ENCODE results near the gene COG4.

GRCh38 chr16:70480127-70481105, 42.9 kb downstream of the COG4 start:
- TF ChIP-seq, protein P1, sequence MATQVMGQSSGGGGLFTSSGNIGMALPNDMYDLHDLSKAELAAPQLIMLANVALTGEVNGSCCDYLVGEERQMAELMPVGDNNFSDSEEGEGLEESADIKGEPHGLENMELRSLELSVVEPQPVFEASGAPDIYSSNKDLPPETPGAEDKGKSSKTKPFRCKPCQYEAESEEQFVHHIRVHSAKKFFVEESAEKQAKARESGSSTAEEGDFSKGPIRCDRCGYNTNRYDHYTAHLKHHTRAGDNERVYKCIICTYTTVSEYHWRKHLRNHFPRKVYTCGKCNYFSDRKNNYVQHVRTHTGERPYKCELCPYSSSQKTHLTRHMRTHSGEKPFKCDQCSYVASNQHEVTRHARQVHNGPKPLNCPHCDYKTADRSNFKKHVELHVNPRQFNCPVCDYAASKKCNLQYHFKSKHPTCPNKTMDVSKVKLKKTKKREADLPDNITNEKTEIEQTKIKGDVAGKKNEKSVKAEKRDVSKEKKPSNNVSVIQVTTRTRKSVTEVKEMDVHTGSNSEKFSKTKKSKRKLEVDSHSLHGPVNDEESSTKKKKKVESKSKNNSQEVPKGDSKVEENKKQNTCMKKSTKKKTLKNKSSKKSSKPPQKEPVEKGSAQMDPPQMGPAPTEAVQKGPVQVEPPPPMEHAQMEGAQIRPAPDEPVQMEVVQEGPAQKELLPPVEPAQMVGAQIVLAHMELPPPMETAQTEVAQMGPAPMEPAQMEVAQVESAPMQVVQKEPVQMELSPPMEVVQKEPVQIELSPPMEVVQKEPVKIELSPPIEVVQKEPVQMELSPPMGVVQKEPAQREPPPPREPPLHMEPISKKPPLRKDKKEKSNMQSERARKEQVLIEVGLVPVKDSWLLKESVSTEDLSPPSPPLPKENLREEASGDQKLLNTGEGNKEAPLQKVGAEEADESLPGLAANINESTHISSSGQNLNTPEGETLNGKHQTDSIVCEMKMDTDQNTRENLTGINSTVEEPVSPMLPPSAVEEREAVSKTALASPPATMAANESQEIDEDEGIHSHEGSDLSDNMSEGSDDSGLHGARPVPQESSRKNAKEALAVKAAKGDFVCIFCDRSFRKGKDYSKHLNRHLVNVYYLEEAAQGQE (IDR thresholded peaks at IDR 0.05; ENCODE audit: insufficient read depth in 1 of 2, low read depth in 2 of 2, low read length in 2 of 2) = no peak
- TF ChIP-seq SIN3A (IDR thresholded peaks at IDR 0.05; ENCODE audit: borderline replicate concordance, insufficient read depth, low read length) = no peak
